ENCODE data around the gene TRIB2. TPM values are rescaled to one million over a fixed set of nuclear protein-coding genes. Genes with fewer than 3 reads are reported as not detected.

The TRIB2 gene
- total and polyA plus RNA-seq, 3 experiments from 2014 or later, result 9.4 to 48.6 (median 9.6) TPM

DNA sequence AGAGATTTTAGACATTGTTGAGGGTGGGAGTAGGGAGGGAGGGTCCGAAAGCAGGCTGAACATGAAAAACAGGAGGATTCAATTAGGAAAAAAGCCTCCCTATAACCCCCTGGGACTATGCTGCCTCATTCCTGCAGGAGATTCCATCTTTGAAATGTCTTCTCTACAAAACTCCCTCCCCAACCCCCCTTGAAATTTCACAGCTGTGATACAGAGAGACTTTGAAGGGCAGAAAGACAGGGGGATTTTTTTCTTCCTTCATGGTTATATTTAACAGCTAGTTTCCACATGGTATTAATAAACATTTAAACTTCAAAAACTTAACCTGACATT is 57.6 kb downstream of the TRIB2 start:
- Mint-ChIP-seq H3K27me3 (peaks cover 16 to 18% of the 10 kb centered on the region in 2 donors), H3K4me1 (no peaks in the 10 kb centered on the region), H3K9me3 (peaks cover 0 to 3% (median 0%) of the 10 kb centered on the region in 5 donors), H3K27ac (no peak overlapping the region), H3K36me3 (no peaks in the 10 kb centered on the region), H3K4me3 (no peak overlapping the region)
- Histone ChIP-seq H3K36me3 (ENCODE audit: insufficient read depth, low read length) (no peaks in the 10 kb centered on the region), H3K9me3 (ENCODE audit: low read length) (no peaks in the 10 kb centered on the region), H3K4me3 (ENCODE audit: low read length) (no peak overlapping the region), H3K27ac (ENCODE audit: low read depth, low read length) (no peak overlapping the region), H3K27me3 (ENCODE audit: insufficient read depth, low read length, poor library complexity, severe bottlenecking) (no peaks in the 10 kb centered on the region), H3K4me1 (ENCODE audit: insufficient read depth, low read length) (no peaks in the 10 kb centered on the region)
- DNase-seq, result no peak
- CTCF ChIA-PET, result interaction anchor here (0.6 to 1.2 kb wide), 2 partner anchors 15 to 37 kb away, joined by 3 to 4 read pairs; no protein-coding TSS in a partner anchor
- POLR2A ChIA-PET, result no interaction called here

DNA sequence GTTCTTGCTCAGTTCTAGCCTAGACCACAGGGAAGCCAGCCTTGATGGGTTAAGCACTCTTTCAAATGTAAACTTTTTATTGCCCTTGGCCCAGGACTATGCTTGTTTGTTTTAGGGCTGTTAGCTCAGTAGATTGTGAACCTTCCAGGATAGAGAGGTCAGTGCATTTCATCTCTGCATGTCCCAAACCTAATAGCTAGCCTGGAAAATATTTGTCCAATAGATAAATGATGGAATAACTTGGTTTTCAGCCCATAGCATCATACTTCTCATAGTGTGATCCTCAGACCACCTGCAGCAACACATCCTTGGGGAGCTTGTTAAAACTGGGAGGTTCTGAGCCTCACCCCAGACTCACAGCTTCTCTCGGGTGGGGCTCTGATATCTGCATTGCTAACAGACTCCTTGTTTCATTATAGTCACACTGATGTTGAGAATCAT is 59.8 kb downstream of the TRIB2 start:
- ChIA-PET CTCF (interaction anchor here (1.4 kb wide), 1 partner anchor 11 kb away, joined by 3 read pairs; no protein-coding TSS in a partner anchor), POLR2A (no interaction called here)
- no peak overlapping the region for H3K27ac ChIP-seq (ENCODE audit: low read depth, low read length)
- no peak overlapping the region for H3K4me3 ChIP-seq (ENCODE audit: low read length)
- no peaks in the 10 kb centered on the region for H3K36me3 ChIP-seq (ENCODE audit: insufficient read depth, low read length)
- H3K9me3 ChIP-seq (ENCODE audit: low read length), result no peaks in the 10 kb centered on the region
- H3K4me1 Mint-ChIP-seq, result peaks cover 4 to 5% (median 5%) of the 10 kb centered on the region in 3 donors
- H3K36me3 Mint-ChIP-seq, result no peaks in the 10 kb centered on the region
- H3K9me3 Mint-ChIP-seq, result peaks cover 0 to 3% (median 0%) of the 10 kb centered on the region in 5 donors
- peaks cover 0 to 6% of the 10 kb centered on the region in 2 donors for H3K27me3 Mint-ChIP-seq
- H3K27me3 ChIP-seq (ENCODE audit: insufficient read depth, low read length, poor library complexity, severe bottlenecking), result no peaks in the 10 kb centered on the region
- H3K4me3 Mint-ChIP-seq, result no peak overlapping the region
- DNase-seq, result no peak
- H3K4me1 ChIP-seq (ENCODE audit: insufficient read depth, low read length), result no peaks in the 10 kb centered on the region
- H3K27ac Mint-ChIP-seq, result no peak overlapping the region

DNA sequence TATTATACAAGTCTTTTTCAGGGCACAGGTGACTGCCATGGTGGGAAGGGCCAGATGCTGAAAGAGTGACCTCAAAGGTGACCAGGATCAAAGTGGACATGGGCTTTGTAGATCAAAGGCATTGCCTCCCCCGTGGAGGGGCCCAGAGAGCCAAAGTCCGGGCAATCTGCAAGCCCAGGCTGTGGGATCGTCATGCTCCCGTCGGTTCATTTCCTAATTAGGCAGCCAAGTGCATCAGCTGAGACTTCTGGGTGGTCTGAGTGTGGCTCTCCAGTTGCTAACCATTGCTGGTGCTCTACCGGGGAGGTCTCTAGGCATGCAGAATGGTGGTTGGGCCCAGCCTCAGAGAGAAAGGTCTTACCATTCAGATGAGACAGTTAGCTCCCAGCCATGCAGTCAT is 61.6 kb downstream of the TRIB2 start:
- H3K4me3 ChIP-seq (ENCODE audit: low read length), result no peak overlapping the region
- no peaks in the 10 kb centered on the region for H3K9me3 ChIP-seq (ENCODE audit: low read length)
- H3K27me3 Mint-ChIP-seq, result peaks cover 0 to 4% of the 10 kb centered on the region in 2 donors
- H3K27ac Mint-ChIP-seq, result no peak overlapping the region
- CTCF ChIA-PET, result interaction anchor here (1.0 kb wide), 1 partner anchor 12 kb away, joined by 3 read pairs; no protein-coding TSS in a partner anchor
- H3K4me1 ChIP-seq (ENCODE audit: insufficient read depth, low read length), result no peaks in the 10 kb centered on the region
- H3K27ac ChIP-seq (ENCODE audit: low read depth, low read length), result no peak overlapping the region
- POLR2A ChIA-PET, result no interaction called here
- H3K27me3 ChIP-seq (ENCODE audit: insufficient read depth, low read length, poor library complexity, severe bottlenecking), result no peaks in the 10 kb centered on the region
- H3K9me3 Mint-ChIP-seq, result peaks cover 0 to 3% (median 0%) of the 10 kb centered on the region in 5 donors
- H3K4me1 Mint-ChIP-seq, result peaks cover 4 to 5% (median 5%) of the 10 kb centered on the region in 3 donors
- no peaks in the 10 kb centered on the region for H3K36me3 ChIP-seq (ENCODE audit: insufficient read depth, low read length)
- no peak overlapping the region for H3K4me3 Mint-ChIP-seq
- no peak for DNase-seq
- H3K36me3 Mint-ChIP-seq, result peaks cover 0 to under 1% (median 0%) of the 10 kb centered on the region in 3 donors

DNA sequence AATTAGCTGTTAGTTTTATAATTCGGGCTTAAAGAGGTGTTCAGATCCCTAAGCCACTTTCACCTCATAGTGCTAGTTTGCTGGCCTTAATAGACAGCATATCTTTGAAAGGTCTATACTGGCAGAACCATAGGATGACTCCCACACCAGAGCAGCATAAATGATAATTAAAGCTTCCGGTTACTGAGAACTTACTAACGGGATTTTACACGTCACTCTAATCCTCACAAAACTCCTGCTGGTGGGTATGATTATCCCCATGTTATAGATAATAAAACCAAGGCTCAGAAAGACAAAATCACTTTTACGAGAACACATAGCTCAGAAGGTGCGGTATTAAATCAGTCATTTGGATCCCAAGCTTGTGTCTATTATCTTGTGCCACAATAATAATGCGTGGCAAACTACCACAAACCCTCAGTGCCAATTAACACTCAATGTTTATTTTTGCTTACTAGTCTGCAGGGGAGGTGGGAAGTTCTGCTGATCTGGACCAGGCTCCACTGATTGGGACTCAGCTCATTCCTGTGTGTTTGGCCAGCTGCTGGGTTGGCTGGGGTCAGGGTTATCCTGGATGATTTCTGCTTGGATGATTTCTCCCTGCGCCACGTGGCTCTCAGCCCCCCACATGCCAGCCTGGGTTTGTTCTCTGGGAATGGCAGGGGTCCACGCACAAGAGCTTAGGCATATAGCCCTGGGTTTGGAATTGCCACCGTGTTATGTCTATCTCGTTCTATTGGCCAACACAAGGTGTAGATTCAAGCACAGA is 62.3 kb downstream of the TRIB2 start:
- H3K9me3 ChIP-seq (ENCODE audit: low read length), result no peaks in the 10 kb centered on the region
- no peak overlapping the region for H3K4me3 ChIP-seq (ENCODE audit: low read length)
- H3K27me3 Mint-ChIP-seq, result peaks cover 0 to 4% of the 10 kb centered on the region in 2 donors
- POLR2A ChIA-PET, result no interaction called here
- H3K27me3 ChIP-seq (ENCODE audit: insufficient read depth, low read length, poor library complexity, severe bottlenecking), result no peaks in the 10 kb centered on the region
- H3K36me3 ChIP-seq (ENCODE audit: insufficient read depth, low read length), result no peaks in the 10 kb centered on the region
- CTCF ChIA-PET, result interaction anchor here (1.0 to 1.5 kb wide), 2 partner anchors 11 to 12 kb away, joined by 3 to 4 read pairs; no protein-coding TSS in a partner anchor
- peaks cover 0 to 2% (median 0%) of the 10 kb centered on the region in 3 donors for H3K36me3 Mint-ChIP-seq
- H3K4me3 Mint-ChIP-seq, result no peak overlapping the region
- peaks cover 4 to 5% (median 5%) of the 10 kb centered on the region in 3 donors for H3K4me1 Mint-ChIP-seq
- no peak overlapping the region for H3K27ac ChIP-seq (ENCODE audit: low read depth, low read length)
- no peak overlapping the region for H3K27ac Mint-ChIP-seq
- H3K4me1 ChIP-seq (ENCODE audit: insufficient read depth, low read length), result no peaks in the 10 kb centered on the region
- no peak for DNase-seq
- peaks cover 0 to 3% (median 0%) of the 10 kb centered on the region in 5 donors for H3K9me3 Mint-ChIP-seq

DNA sequence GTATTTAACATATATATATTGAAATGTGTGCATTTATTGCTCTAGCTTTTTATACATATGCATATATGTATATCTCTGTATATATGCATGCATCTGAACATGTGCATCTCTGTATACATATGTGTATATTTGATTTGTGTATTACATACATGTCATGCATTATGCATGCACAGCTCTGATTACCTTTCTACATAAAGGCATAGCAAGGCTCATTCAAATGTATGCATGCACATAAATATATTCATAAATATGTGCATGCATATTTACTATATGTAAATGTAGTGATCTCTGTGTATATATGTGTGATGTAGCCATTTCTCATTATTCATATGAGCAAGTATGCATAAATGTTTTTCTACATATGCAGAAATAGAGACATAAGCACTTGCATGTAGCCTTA is 64.6 kb downstream of the TRIB2 start:
- DNase-seq, result no peak
- peaks cover 0 to 4% of the 10 kb centered on the region in 2 donors for H3K27me3 Mint-ChIP-seq
- H3K4me1 Mint-ChIP-seq, result peaks cover 4 to 5% (median 5%) of the 10 kb centered on the region in 3 donors

DNA sequence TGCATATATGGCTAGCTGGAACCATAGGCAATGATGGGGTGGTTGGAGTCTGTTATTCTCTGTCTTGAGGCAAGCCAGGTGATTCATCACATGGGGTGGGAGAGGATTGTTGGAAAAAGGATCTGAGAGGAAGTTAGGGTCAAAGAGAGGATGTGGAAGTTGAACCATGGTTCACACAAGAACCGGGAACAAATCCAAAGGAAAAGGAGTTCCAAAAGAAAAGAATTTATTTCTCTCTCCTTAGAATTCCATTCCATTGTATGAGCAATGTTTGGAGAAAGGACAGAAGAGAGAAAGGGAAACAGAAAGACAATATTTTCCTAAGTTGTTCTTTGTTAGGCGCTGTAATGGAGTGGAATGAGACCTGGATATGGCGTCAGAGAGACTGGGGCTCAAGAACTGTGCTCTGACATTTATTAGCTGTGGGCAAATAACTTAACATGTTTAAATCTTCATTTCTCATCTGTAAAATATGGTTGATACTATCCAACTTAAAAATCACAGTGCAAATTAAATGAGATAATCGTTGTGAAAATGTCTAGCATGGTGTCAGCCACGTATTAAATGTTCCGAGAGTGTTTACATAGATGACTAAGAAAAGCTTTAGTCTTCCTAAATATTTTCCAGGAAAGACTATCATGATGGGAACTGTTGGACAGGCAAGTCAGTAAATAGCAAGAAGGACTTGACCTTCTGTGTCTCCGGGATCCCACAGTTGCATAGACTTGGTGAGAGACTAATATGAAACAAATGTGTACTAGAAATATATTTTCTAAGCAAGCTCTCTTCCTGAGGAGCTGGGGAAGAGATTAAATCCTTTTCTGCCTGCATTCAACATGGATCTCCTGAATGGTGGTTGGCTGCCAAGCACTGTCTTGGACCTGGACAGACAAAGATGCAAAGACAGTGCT is 71.4 kb downstream of the TRIB2 start:
- Mint-ChIP-seq H3K4me1 (no peaks in the 10 kb centered on the region), H3K27ac (no peak overlapping the region), H3K9me3 (peaks cover 0 to 7% (median 6%) of the 10 kb centered on the region in 5 donors), H3K36me3 (peaks cover 0 to 13% (median 2%) of the 10 kb centered on the region in 3 donors), H3K27me3 (peaks cover 3 to 5% of the 10 kb centered on the region in 2 donors), H3K4me3 (no peak overlapping the region)
- ChIA-PET CTCF (no interaction called here), POLR2A (no interaction called here)
- no peaks in the 10 kb centered on the region for H3K36me3 ChIP-seq (ENCODE audit: insufficient read depth, low read length)
- no peak for DNase-seq
- no peaks in the 10 kb centered on the region for H3K27me3 ChIP-seq (ENCODE audit: insufficient read depth, low read length, poor library complexity, severe bottlenecking)
- no peaks in the 10 kb centered on the region for H3K9me3 ChIP-seq (ENCODE audit: low read length)
- H3K4me3 ChIP-seq (ENCODE audit: low read length), result no peak overlapping the region
- H3K4me1 ChIP-seq (ENCODE audit: insufficient read depth, low read length), result no peaks in the 10 kb centered on the region
- H3K27ac ChIP-seq (ENCODE audit: low read depth, low read length), result no peak overlapping the region

More for the DNA sequence above, 64.6 kb downstream of the TRIB2 start:
- Histone ChIP-seq H3K27ac (ENCODE audit: low read depth, low read length) (no peak overlapping the region), H3K4me3 (ENCODE audit: low read length) (no peak overlapping the region), H3K27me3 (ENCODE audit: insufficient read depth, low read length, poor library complexity, severe bottlenecking) (no peaks in the 10 kb centered on the region), H3K4me1 (ENCODE audit: insufficient read depth, low read length) (no peaks in the 10 kb centered on the region), H3K9me3 (ENCODE audit: low read length) (no peaks in the 10 kb centered on the region), H3K36me3 (ENCODE audit: insufficient read depth, low read length) (no peaks in the 10 kb centered on the region)
- H3K9me3 Mint-ChIP-seq, result peaks cover 0 to 2% (median 2%) of the 10 kb centered on the region in 5 donors
- no peak overlapping the region for H3K4me3 Mint-ChIP-seq
- H3K36me3 Mint-ChIP-seq, result peaks cover 0 to 11% (median 2%) of the 10 kb centered on the region in 3 donors
- ChIA-PET CTCF (no interaction called here), POLR2A (no interaction called here)
- H3K27ac Mint-ChIP-seq, result no peak overlapping the region

DNA sequence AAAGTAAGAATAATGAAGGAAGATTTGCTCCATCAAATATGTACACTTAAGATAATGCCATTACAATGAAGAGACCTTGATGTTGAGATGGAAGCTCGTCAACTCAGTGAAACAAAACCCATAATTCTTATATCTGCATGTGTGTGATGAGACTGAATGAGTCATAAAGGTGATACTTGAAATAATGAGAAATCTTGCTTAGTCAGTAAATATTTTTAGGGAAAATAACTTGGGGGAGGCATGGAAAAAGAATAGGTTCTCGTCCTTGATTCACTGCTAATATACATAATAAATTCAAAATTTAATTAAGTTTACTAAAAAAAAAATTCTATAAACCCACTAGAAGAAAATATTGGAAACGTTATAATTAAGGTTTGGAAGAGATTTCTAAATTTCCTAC is 75.2 kb downstream of the TRIB2 start:
- peaks cover 0 to 6% (median 4%) of the 10 kb centered on the region in 5 donors for H3K9me3 Mint-ChIP-seq
- Histone ChIP-seq H3K9me3 (ENCODE audit: low read length) (no peaks in the 10 kb centered on the region), H3K27ac (ENCODE audit: low read depth, low read length) (no peak overlapping the region), H3K4me3 (ENCODE audit: low read length) (no peak overlapping the region), H3K36me3 (ENCODE audit: insufficient read depth, low read length) (no peaks in the 10 kb centered on the region), H3K27me3 (ENCODE audit: insufficient read depth, low read length, poor library complexity, severe bottlenecking) (no peaks in the 10 kb centered on the region), H3K4me1 (ENCODE audit: insufficient read depth, low read length) (no peaks in the 10 kb centered on the region)
- no peaks in the 10 kb centered on the region for H3K36me3 Mint-ChIP-seq
- H3K4me1 Mint-ChIP-seq, result no peaks in the 10 kb centered on the region
- ChIA-PET POLR2A (no interaction called here), CTCF (no interaction called here)
- no peak for DNase-seq
- H3K4me3 Mint-ChIP-seq, result no peak overlapping the region
- H3K27ac Mint-ChIP-seq, result no peak overlapping the region
- H3K27me3 Mint-ChIP-seq, result peaks cover 3 to 5% of the 10 kb centered on the region in 2 donors
